HG03066 (cell line): ENCODE results near the gene KLHDC9.

Experiments
- ATAC-seq: cut with Tn5 transposase; IDR thresholded peaks from one replicate; pipeline ENCODE4 v1.9.1; 2021; ENCODE audit warnings: low read depth; ENCODE audit not compliant: unreplicated experiment

The KLHDC9 gene

DNA sequence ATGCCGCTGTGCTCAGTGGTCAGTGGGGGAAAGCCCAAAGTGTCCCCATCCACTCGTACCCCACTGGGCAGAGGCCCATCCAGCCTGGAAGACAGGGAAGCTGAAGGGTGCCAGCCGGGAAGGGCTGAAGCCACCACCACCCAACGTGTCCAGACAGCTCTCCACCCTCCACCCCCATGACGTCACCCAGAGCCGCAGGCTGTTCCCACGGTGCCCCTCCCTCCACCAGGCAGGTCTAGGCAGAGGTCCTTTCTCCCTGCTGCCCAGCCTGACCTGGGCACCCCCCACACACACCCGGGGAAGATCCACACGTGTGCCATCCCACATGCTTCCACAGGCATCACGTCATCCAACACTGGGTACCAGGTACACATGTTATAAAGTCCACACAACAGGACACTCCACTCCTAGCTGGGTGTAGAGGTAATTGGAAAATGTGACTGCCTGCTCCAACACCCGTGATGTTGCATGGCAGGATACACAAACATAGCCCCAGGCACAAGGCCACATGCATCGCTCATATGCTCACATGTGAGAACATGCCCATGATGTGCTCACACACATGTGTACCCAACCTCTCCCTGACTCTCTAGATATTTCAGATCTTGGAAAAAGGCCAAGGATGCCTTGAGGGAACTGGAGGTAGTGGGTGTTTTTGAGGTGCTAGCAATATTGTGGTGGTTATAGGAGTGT is 23.3 kb upstream of the KLHDC9 start:
- ATAC-seq: no peak

DNA sequence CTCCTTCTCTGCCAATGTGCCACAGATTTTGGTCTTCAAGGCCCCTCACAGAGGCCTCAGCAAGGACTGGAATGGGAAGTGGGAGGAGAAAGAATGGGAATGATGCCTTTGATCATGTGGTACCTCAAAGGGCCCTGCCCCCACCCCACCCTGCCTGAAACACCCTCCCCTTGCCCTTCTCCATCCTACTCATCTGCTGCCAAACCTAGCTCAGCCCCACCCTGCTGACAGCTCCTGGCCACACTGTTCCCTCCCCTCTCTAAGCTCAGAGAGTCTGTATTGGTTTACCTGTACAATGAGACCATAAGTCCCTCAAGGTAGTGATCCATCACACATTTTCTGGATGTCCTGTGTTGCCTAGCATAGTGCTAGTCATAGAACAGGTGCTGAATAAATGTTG is 21.8 kb upstream of the KLHDC9 start:
- ATAC-seq: no peak

- ATAC-seq: no peak
These were observed 20.7 kb upstream of the KLHDC9 start for GRCh38 chr1:161077426-161077825.

DNA sequence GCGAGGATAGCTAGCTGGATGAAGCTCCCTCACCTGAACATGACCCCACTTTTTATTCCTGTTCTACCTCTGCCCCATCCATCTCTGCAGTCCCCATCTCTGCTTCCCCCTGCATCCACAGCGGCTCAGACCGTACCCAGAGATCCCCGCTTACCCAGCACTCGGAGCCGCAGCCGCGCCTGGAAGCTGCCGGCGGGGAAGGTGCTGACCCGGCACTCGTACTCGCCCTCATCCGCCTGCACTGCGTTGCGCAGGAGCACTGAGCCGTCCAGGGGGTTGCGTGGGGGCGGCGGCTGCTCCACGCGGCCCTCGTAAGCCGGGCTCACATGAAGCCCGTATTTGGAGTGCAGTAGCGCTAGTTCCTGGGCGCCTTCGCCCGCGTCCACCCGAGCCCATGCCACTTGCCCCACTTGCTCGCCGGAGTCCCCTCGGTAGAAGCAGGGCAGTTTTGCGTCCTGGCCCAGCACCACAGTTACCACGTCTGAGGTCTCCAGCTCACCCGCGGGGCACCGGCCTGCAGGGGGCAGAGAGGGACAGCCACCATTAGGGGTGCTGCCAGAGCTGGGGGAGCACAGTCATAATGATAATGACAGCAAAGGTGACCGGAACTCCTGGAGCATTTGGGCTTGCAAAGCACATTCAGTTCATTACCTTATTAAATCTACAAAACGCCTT is 18.6 kb upstream of the KLHDC9 start:
- no peak for ATAC-seq

GRCh38 chr1:161080441-161081405 is 17.4 kb upstream of the KLHDC9 start:
- ATAC-seq: no peak

GRCh38 chr1:161081519-161081918 is 16.6 kb upstream of the KLHDC9 start:
- ATAC-seq: no peak

DNA sequence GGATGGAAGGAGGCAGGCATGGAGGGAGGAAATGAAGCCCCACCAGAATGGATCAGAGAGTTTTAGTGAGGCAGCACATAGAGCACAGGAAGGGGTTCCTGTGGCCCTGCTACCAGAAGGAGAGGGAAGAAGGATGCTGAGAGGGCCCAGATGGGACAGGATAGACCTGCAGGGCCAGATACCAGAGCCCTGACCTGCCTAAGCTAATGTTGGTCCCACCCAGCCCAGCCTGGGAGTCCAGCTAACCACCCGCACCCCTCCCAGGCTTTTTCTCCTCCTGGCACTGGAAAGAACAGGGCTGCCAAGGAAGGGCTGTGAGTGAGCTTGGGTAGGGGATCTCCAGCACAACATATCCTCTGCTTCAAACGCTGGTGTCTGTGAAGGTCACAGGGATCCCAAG is 15.7 kb upstream of the KLHDC9 start:
- ATAC-seq: no peak

- ATAC-seq: no peak
These were observed 15.0 kb upstream of the KLHDC9 start for GRCh38 chr1:161082996-161083747.

DNA sequence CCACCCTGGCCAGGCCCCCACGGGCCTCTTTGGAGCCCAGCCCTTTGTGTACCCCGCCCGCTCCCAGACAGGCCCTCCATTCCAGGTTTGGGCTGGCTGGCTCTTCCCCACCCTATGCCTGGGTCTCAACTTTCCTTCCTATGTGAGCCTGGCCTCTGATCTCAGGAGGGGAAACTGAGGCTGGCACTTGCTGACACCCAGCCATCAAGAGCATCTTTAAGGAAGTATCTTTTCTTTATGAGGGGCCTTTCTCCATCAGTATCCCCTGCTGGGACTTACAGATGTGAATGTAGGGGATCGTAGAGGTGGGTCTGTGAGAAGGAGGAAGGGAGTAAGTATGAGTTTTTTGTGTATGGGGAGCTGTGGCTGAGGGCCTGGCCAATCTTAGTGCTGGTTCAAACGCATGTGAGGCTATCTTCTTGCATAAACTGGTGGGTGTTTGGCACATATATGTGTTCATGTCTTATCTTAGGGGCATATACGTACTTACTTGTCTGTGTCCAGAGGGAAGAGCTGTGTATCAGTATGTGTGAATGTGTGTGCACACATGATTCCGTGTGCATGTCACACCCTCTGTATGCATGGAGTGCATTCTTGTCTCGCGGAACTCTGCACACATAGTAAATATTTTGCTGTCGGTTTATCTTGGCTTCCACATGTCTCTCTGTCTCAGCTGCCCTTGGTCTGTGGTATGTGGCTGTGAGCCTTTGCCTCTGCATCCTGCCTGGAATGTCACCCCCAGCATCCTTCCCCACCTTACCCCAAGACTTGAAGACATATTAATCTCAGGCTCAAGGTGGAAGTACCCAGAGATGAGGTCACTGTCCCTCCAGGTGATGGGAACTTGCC is 14.2 kb upstream of the KLHDC9 start:
- no peak for ATAC-seq

DNA sequence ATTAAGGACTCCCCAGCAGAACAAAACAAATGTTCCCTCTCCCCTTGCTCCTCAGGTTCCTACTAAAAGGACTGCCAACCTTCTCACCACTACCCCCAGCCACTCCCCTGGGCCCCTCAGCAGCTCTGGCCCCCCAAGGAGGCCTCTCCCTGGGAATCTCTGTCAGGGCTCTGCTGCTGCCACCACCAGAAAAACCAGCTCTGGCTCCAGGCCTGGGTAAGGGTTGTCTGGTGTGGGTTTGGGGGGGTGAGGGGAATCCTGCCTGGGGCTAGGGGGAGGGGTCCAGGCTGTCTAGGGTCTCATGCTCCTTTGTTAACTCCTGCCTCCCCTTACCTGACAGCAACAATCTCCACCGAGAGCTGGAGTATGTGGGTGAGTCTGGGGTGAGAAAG is 13.6 kb upstream of the KLHDC9 start:
- no peak for ATAC-seq

DNA sequence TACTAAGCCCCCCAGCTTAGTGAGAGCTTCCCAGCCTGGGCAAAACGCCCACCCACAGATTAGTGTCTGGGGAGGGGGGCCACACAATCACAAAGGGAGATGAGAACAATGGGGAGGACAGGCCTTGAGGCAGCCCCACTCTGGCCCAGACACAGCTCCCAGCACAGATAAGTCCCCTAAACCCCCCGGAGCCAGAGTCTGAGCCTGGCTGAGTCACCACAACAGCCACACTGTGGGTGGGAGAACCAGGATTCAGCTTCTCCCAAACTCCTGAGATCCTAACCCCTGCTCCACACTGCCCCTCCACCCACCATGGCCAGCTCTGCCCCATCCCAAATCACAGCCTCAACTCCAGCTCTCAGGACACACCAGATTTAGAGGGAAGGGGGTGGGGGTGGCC is 13.0 kb upstream of the KLHDC9 start:
- ATAC-seq: no peak

DNA sequence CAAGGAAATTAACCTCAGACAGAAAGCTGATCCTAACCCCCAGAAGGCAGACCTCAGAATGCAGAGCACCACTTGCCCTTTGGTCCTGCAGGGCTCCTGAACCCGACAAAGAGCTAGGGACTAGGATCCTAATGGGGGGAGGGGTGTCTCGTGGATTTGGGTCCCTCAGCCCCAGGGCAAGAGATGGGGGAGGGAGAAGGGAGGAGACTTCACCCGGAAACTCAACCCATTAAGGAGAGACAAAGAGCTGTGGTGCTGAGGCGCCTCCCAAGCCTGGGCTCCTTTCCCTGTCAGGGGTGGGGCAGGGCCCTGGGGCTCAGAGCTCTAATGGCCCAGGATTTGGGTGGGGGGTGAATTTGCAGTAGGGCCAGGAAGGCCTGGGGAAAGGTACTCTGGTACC is 11.7 kb upstream of the KLHDC9 start:
- no peak for ATAC-seq

DNA sequence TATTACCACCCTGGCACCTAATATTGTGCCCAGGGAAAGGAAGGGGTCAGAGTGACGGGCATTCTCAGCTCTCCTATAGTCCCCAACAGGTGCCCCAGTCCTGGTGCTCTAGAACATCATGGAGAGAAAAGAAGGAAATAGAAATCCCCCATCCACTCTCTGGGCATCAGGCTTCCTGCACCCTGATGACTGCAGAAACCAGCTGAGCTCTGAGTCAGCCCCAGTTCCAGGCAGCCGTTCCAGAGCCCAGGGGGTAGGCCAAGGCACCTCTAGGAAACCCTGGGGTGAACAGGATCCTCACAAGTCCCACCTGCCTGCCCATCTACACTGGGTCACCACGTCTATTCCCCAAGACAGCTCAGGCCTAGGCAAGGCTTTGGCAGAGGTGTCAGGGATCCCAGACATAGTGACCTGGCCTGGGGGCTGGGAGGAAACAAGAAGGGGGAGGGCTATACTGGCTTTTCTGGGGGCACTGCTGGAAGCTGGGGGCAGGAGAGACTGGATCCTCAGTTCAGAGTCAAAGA is 9.5 kb upstream of the KLHDC9 start:
- no peak for ATAC-seq

GRCh38 chr1:161089251-161089924 is 8.8 kb upstream of the KLHDC9 start, which contains the start of gene NECTIN4:
Gene NECTIN4, minus strand, starts transcription at chr1:161089558. Its CDS starts 262 bp downstream, at chr1:161089296.
- ATAC-seq: no peak

DNA sequence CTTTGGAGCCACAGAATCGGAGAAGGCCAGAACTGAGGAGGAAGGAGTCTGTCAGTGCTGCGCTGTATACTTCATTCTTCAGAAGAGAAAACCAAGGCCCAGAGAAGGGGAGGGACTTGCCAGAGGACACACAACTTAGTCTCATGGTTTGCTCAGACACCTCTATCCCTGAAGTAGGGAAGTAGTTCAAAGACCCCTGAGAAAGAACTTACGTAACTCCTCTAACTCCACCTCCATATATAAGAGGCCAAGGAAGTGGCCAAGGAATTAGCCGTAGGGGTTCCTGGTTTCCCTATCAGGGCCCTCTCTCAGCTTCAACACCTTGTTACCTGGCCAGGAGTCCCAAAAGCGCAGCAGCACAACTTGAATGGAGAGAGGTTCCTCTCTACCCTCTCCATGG is 8.2 kb upstream of the KLHDC9 start:
- ATAC-seq: no peak

DNA sequence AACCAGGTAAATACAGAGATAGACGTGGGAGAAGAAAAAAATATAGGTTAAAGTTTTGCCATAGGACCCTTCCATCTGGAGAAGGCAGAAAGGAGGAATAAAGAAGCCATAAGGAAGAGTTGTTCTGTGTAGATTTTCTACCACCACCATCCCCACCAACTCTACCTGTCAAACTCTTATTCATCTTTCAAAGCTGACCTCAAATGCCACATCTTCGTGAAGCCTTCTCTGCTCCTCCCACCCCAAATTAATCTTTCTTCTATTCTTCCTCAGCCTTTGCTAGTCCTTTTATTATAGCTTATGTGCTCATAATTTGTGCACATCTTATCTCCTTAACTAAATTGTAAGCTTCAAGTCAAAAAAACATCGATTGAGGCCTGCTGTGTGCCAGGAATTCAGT is 7.5 kb upstream of the KLHDC9 start:
- ATAC-seq: no peak

- ATAC-seq: no peak
These were observed 7.1 kb upstream of the KLHDC9 start for GRCh38 chr1:161091093-161091492.

DNA sequence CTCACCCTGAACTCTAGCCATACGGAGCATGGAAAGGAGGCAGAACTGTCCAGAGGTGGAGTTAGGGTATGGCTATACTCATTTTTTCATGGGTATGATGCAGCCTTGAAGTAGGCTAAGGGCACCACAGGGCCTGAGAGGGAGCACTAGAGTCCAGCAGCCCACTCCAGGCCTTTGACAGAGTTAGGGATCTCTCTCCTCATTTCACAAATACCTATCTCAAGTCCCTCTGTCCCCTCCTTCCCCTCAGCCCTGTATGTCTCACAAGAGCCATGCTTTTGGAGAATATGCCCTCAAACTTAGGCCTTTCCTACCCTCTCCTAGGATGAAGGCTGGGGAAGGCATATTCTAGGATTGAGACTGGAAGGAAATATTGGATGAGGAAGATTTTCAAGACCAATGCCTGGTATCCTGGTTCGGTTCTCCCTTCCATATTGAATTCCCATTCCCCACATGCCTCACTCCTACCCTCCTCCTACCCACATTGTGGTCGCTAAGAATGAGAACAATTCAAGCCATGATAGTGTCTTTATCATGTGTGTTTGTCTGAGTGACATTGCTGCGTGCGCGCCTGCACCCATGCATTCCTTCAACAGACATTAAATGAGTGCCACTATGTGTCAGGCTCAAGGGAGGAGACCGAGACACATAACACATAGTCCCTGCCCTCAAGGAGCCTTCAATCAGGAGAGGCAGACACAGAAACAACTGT is 6.2 kb upstream of the KLHDC9 start:
- ATAC-seq: no peak
